Measurements from ENCODE around the gene ZAP70. TPM values are rescaled to one million over a fixed set of nuclear protein-coding genes. Genes with fewer than 3 reads are reported as not detected.

The ZAP70 gene
- total and polyA plus RNA-seq, 2 donors (not counting 3 experiments of a cell fraction or from before 2014, with no cell fraction given): 0.14 TPM; not detected in 1

GRCh38 chr2:97697252-97698235, 15.8 kb upstream of the ZAP70 start:
- Histone ChIP-seq H4K20me1 (replicated peaks; ENCODE audit: control insufficient read depth, extremely low read depth, insufficient read depth, low read length) (no peaks in the 10 kb centered on the region), H3K9me3 (replicated peaks; ENCODE audit: control insufficient read depth, insufficient read depth, low read length) (no peaks in the 10 kb centered on the region), H3K36me3 (ENCODE audit: control insufficient read depth in 2 of 2, extremely low read depth in 1 of 2, insufficient read depth in 2 of 2, low read length in 2 of 2) (no peaks in the 10 kb centered on the region), H3K27me3 (ENCODE audit: control insufficient read depth in 2 of 2, insufficient read depth in 2 of 2, low read length in 2 of 2) (peaks cover 2 to 3% of the 10 kb centered on the region in 2 experiments), H3K4me2 (ENCODE audit: insufficient read depth, low read length) (no peak overlapping the region), H3K27ac (ENCODE audit: insufficient read depth, low read depth, low read length) (no peak overlapping the region), H3K4me1 (ENCODE audit: control insufficient read depth, extremely low read depth, insufficient read depth, low read length) (no peaks in the 10 kb centered on the region), H3K79me2 (ENCODE audit: control insufficient read depth, insufficient read depth, low read length) (no peaks in the 10 kb centered on the region), H2AFZ (ENCODE audit: low read depth, low read length) (no peak overlapping the region), H3K9ac (replicated peaks; ENCODE audit: extremely low read depth, insufficient read depth, low read length) (no peak overlapping the region), H3K4me3 (replicated peaks in 1 of 3; ENCODE audit: insufficient read depth in 1 of 3, low read depth in 1 of 3, low read length in 3 of 3) (no peak overlapping the region), H3K9me1 (replicated peaks; ENCODE audit: control insufficient read depth, extremely low read depth, insufficient read depth, low read length) (no peaks in the 10 kb centered on the region)
- POLR2A ChIA-PET: interaction anchor here (1.1 to 1.4 kb wide), 2 partner anchors 33 to 52 kb away, joined by 3 to 5 read pairs; partner anchors contain the start of genes ACTR1B and COX5B
- BruUV-seq (replicated peaks): no TSS peak
- no peak for TF ChIP-seq POLR2AphosphoS5 (IDR thresholded peaks at IDR 0.05; ENCODE audit: insufficient read depth, low read depth, low read length)
- TF ChIP-seq CTCF (IDR thresholded peaks at IDR 0.05; ENCODE audit: extremely low read depth in 1 of 2, insufficient read depth in 1 of 2, low read depth in 1 of 2, low read length in 2 of 2): peak; percentile 83 to 86
- TF ChIP-seq FOS (IDR thresholded peaks at IDR 0.05; ENCODE audit: borderline replicate concordance, insufficient read depth, low read length): no peak
- no peak for TF ChIP-seq GATA2 (IDR thresholded peaks at IDR 0.05; ENCODE audit: insufficient read depth, insufficient read length, low read depth, low read length)
- TF ChIP-seq EZH2 (IDR thresholded peaks at IDR 0.05; ENCODE audit: borderline replicate concordance, low read depth, low read length, severe bottlenecking): no peak
- TF ChIP-seq POLR2A (IDR thresholded peaks at IDR 0.05; ENCODE audit: low read depth, low read length): no peak
- DNase-seq (ENCODE audit: low read depth, low spot score) (peak; percentile 85), FAIRE-seq (peak; percentile 90)
- CTCF ChIA-PET: interaction anchor here (0.6 to 6.0 kb wide), 19 partner anchors 9 to 1634 kb away, joined by 3 to 226 read pairs (median 6); partner anchors contain the start of genes ACTR1B, ANKRD36B, COX5B and ZAP70
- intact Hi-C loops (cut with micrococcal nuclease) (loop anchor here (1.0 to 10.0 kb wide), 2 partner anchors 53 to 107 kb away; partner anchors contain the start of gene COX5B), dilution Hi-C loops (cut with MboI; ENCODE audit: extremely low pct_ligation_motif_present, low sequenced_read_pairs) (no loop called here)
